ENCODE data around the gene GBE1. TPM values are rescaled to one million over a fixed set of nuclear protein-coding genes. Genes with fewer than 3 reads are reported as not detected.

GBE1 gene
- total RNA-seq, 1 experiment from 2014 or later: 9.2 TPM

DNA sequence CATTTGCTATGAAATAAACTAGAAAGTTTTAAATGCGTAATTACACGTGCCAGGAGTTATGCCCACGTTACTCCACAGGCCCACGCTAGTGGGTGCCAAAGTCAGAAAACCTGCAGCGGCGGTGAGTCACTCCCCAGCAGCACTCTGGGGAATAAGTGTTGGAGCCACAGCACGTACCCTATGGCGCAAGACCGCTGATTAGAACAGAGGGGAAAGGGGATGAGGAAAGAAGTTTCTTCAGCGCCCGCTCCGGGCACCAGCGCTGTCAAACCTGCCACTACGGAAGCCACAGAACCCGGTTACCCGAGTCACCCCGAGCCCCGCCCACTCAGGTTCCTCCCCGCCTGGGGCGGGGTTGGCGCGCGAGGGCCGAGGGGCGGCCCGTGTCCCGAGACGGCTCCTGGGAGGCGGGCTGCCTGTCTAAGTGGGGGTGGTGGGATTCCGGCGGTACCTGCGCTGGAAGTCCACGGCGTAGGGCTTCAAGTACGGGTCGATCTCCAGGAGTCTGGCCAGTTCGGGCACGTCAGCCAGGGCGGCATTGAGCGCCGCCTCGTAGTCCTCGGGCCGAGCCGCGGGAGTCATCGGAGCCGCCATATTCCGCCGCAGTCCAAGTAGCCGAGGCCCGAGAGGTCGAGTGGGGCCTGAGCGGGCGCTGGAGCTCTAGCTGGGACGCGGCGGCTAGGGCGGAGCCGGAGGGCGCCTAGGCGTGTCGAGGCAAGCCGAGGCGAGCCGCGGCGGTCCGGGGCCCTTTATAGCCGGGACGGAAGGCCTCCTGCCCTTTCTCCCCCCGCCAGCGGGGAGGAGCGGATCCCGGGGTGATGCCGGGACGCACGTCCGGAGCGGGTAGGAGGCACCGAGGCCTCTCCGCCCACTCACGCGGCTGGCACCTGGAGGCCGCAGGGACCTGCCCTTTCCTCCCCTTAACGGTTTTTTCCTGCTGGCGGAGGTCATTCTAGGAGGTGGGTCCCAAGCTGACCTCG is at the start of gene GBE1 (continued):
- TF ChIP-seq, protein P1, sequence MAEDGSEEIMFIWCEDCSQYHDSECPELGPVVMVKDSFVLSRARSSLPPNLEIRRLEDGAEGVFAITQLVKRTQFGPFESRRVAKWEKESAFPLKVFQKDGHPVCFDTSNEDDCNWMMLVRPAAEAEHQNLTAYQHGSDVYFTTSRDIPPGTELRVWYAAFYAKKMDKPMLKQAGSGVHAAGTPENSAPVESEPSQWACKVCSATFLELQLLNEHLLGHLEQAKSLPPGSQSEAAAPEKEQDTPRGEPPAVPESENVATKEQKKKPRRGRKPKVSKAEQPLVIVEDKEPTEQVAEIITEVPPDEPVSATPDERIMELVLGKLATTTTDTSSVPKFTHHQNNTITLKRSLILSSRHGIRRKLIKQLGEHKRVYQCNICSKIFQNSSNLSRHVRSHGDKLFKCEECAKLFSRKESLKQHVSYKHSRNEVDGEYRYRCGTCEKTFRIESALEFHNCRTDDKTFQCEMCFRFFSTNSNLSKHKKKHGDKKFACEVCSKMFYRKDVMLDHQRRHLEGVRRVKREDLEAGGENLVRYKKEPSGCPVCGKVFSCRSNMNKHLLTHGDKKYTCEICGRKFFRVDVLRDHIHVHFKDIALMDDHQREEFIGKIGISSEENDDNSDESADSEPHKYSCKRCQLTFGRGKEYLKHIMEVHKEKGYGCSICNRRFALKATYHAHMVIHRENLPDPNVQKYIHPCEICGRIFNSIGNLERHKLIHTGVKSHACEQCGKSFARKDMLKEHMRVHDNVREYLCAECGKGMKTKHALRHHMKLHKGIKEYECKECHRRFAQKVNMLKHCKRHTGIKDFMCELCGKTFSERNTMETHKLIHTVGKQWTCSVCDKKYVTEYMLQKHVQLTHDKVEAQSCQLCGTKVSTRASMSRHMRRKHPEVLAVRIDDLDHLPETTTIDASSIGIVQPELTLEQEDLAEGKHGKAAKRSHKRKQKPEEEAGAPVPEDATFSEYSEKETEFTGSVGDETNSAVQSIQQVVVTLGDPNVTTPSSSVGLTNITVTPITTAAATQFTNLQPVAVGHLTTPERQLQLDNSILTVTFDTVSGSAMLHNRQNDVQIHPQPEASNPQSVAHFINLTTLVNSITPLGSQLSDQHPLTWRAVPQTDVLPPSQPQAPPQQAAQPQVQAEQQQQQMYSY (CRISPR knock-in tag; IDR thresholded peaks at IDR 0.05): no peak
- TF ChIP-seq ZMAT4 (CRISPR knock-in tag; IDR thresholded peaks at IDR 0.05) (no peak), ZNF219 (CRISPR knock-in tag; IDR thresholded peaks at IDR 0.05; ENCODE audit: borderline replicate concordance) (no peak), FOXP1 (CRISPR knock-in tag; IDR thresholded peaks at IDR 0.05; ENCODE audit: borderline replicate concordance) (peak; percentile 78; the same call in 1 of the 2 replicates), HMGA2 (CRISPR knock-in tag; IDR thresholded peaks at IDR 0.05) (no peak), SMAD4 (CRISPR knock-in tag; IDR thresholded peaks at IDR 0.05) (no peak), ATF6 (CRISPR knock-in tag; IDR thresholded peaks at IDR 0.05) (no peak), SMAD3 (CRISPR knock-in tag; IDR thresholded peaks at IDR 0.05; ENCODE audit: borderline replicate concordance) (no peak), KAT7 (CRISPR knock-in tag; IDR thresholded peaks at IDR 0.05; ENCODE audit: borderline replicate concordance) (no peak), RORB (CRISPR knock-in tag; IDR thresholded peaks at IDR 0.05) (no peak), USF1 (CRISPR knock-in tag; IDR thresholded peaks at IDR 0.05) (no peak; the same call in 1 of the 2 replicates), ETV6 (CRISPR knock-in tag; IDR thresholded peaks at IDR 0.05) (peak; percentile 49; the same call in 1 of the 2 replicates), IRF1 (CRISPR knock-in tag; IDR thresholded peaks at IDR 0.05) (0 out of 2 replicates have a peak, but pooled peaks have one; percentile 10), NFYB (CRISPR knock-in tag; conservative IDR thresholded peaks at IDR 0.05; ENCODE audit: low read depth) (no peak), ZBTB21 (CRISPR knock-in tag; IDR thresholded peaks at IDR 0.05; ENCODE audit: borderline replicate concordance) (no peak), TEAD1 (CRISPR knock-in tag; IDR thresholded peaks at IDR 0.05) (peak; percentile 83; the same call in 1 of the 2 replicates), ZNF416 (CRISPR knock-in tag; IDR thresholded peaks at IDR 0.05) (no peak), ZNF232 (CRISPR knock-in tag; IDR thresholded peaks at IDR 0.05) (no peak; the same call in 1 of the 2 replicates), FOXK1 (CRISPR knock-in tag; IDR thresholded peaks at IDR 0.05) (peak; percentile 44; the same call in 1 of the 2 replicates)
- TF ChIP-seq, protein P2, sequence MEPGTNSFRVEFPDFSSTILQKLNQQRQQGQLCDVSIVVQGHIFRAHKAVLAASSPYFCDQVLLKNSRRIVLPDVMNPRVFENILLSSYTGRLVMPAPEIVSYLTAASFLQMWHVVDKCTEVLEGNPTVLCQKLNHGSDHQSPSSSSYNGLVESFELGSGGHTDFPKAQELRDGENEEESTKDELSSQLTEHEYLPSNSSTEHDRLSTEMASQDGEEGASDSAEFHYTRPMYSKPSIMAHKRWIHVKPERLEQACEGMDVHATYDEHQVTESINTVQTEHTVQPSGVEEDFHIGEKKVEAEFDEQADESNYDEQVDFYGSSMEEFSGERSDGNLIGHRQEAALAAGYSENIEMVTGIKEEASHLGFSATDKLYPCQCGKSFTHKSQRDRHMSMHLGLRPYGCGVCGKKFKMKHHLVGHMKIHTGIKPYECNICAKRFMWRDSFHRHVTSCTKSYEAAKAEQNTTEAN (CRISPR knock-in tag; IDR thresholded peaks at IDR 0.05): 0 out of 2 replicates have a peak, but pooled peaks have one; percentile 25
- TF ChIP-seq, protein P3, sequence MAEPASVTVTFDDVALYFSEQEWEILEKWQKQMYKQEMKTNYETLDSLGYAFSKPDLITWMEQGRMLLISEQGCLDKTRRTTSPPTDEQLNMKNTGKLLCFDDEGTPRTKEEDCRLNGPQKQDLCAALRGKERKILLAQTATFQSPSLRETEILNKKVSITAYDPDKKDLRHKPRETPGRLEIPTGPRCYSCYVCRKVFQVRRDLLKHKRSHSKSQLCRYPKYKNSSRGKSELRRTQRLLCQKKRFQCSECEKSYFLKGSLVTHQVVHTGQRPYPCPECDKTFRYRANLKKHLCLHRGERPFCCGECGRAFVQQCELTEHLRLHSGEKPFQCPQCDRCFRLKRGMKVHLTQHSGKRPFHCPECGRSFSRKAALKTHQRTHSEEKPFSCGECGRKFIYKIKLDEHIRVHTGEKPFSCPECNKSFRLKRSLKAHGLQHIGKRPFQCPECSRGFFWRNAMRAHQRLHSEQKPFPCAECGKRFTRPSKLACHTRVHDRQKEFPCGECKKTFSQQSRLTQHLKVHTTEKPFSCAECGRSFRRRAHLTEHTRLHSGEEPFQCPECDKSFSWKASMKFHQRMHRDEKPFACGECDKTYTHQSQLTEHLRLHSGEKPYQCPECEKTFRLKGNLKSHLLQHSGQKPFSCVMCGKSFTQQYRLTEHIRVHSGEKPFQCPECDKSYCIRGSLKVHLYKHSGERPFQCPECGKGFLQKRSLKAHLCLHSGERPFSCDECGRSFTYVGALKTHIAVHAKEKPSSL (CRISPR knock-in tag; conservative IDR thresholded peaks at IDR 0.05): no peak
- TF ChIP-seq, protein P4, sequence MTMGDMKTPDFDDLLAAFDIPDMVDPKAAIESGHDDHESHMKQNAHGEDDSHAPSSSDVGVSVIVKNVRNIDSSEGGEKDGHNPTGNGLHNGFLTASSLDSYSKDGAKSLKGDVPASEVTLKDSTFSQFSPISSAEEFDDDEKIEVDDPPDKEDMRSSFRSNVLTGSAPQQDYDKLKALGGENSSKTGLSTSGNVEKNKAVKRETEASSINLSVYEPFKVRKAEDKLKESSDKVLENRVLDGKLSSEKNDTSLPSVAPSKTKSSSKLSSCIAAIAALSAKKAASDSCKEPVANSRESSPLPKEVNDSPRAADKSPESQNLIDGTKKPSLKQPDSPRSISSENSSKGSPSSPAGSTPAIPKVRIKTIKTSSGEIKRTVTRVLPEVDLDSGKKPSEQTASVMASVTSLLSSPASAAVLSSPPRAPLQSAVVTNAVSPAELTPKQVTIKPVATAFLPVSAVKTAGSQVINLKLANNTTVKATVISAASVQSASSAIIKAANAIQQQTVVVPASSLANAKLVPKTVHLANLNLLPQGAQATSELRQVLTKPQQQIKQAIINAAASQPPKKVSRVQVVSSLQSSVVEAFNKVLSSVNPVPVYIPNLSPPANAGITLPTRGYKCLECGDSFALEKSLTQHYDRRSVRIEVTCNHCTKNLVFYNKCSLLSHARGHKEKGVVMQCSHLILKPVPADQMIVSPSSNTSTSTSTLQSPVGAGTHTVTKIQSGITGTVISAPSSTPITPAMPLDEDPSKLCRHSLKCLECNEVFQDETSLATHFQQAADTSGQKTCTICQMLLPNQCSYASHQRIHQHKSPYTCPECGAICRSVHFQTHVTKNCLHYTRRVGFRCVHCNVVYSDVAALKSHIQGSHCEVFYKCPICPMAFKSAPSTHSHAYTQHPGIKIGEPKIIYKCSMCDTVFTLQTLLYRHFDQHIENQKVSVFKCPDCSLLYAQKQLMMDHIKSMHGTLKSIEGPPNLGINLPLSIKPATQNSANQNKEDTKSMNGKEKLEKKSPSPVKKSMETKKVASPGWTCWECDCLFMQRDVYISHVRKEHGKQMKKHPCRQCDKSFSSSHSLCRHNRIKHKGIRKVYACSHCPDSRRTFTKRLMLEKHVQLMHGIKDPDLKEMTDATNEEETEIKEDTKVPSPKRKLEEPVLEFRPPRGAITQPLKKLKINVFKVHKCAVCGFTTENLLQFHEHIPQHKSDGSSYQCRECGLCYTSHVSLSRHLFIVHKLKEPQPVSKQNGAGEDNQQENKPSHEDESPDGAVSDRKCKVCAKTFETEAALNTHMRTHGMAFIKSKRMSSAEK (CRISPR knock-in tag; IDR thresholded peaks at IDR 0.05; ENCODE audit: borderline replicate concordance): no peak
